HG02973 (cell line): ENCODE data around the gene ZNF444.

Experiments
- ATAC-seq: cut with Tn5 transposase; IDR thresholded peaks from one replicate; pipeline ENCODE4 v1.9.1; 2021; ENCODE audit warnings: moderate library complexity; ENCODE audit not compliant: unreplicated experiment

The ZNF444 gene

GRCh38 chr19:56121180-56122167, 19.6 kb upstream of the ZNF444 start, which contains the start of gene ZNF787:
Gene ZNF787 (minus strand): TSS chr19:56121295. CDS start chr19:56103217, 18,078 bp downstream.
- ATAC-seq, result peak; percentile 80

GRCh38 chr19:56123266-56123891, 17.7 kb upstream of the ZNF444 start:
- ATAC-seq, result no peak

- no peak for ATAC-seq
Measured at GRCh38 chr19:56124578-56124977, 16.5 kb upstream of the ZNF444 start.

GRCh38 chr19:56125806-56126590, 15.1 kb upstream of the ZNF444 start:
- no peak for ATAC-seq

- ATAC-seq, result no peak
Measured at GRCh38 chr19:56126983-56127780, 13.9 kb upstream of the ZNF444 start.

- ATAC-seq, result no peak
Measured at GRCh38 chr19:56130006-56130405, 11.1 kb upstream of the ZNF444 start.

- no peak for ATAC-seq
Measured at GRCh38 chr19:56131651-56132050, 9.4 kb upstream of the ZNF444 start.

GRCh38 chr19:56132316-56132822, 8.7 kb upstream of the ZNF444 start:
- ATAC-seq, result no peak

GRCh38 chr19:56133858-56134653, 7.0 kb upstream of the ZNF444 start:
- peak; percentile 74 for ATAC-seq

- ATAC-seq, result no peak
Measured at GRCh38 chr19:56134654-56134921, 6.5 kb upstream of the ZNF444 start.

GRCh38 chr19:56136362-56136761, 4.7 kb upstream of the ZNF444 start:
- no peak for ATAC-seq

- no peak for ATAC-seq
Measured at GRCh38 chr19:56137405-56137804, 3.7 kb upstream of the ZNF444 start.

- no peak for ATAC-seq
Measured at GRCh38 chr19:56138069-56138468, 3.0 kb upstream of the ZNF444 start.

GRCh38 chr19:56139847-56140582, 1.1 kb upstream of the ZNF444 start:
- no peak for ATAC-seq

GRCh38 chr19:56141417-56141993, 418 bp downstream of the ZNF444 start:
- ATAC-seq, result no peak

- ATAC-seq, result no peak
Measured at GRCh38 chr19:56142087-56142787, 1.1 kb downstream of the ZNF444 start.

- no peak for ATAC-seq
Measured at GRCh38 chr19:56142897-56143434, 1.9 kb downstream of the ZNF444 start.

GRCh38 chr19:56144376-56144775, 3.3 kb downstream of the ZNF444 start:
- ATAC-seq, result no peak
